Body of pancreas (tissue), 4 donors: ENCODE data around the gene OR10V1. TPM values are rescaled to one million over a fixed set of nuclear protein-coding genes. Genes with fewer than 3 reads are reported as not detected.

Experiments
- ATAC-seq: fragments of 150-250 bp; one replicate; pipeline ENCODE4 v1.9.1; 2016
- DNase-seq, 4 donors: peaks; one replicate each; pipeline ENCODE4 v3.0.0-alpha.2; 2019
- H3K27ac ChIP-seq, 4 donors: fragments of 200-600 bp; sonication (generic); 1 replicate in 3 of 4; 2 replicates in 1 of 4; pipeline versions ENCODE4 v1.5.1 to v1.6.1; 2016 to 2019; ENCODE audit warnings: mild to moderate bottlenecking in 1 of 4, mixed read lengths in 1 of 4, moderate library complexity in 1 of 4
- H3K27me3 ChIP-seq, 2 donors: fragments of 200-600 bp; sonication (generic); one replicate each; pipeline ENCODE4 v1.6.0; 2016; ENCODE audit warnings: mild to moderate bottlenecking in 1 of 2
- H3K36me3 ChIP-seq, 2 donors: fragments of 200-600 bp; sonication (generic); replicated peaks in 1 of 2; 2 replicates each; pipeline ENCODE4 v1.5.1; 2016; ENCODE audit warnings: low read depth in 2 of 2; ENCODE audit not compliant: insufficient read depth in 1 of 2
- H3K4me1 ChIP-seq: fragments of 200-600 bp; sonication (generic); one replicate; pipeline ENCODE4 v1.6.0; 2016
- H3K4me3 ChIP-seq, 2 donors: fragments of 200-600 bp; sonication (generic); 1 replicate in 1 of 2; 2 replicates in 1 of 2; pipeline ENCODE4 v1.5.1; 2016 to 2019
- H3K9me3 ChIP-seq, 3 donors: fragments of 200-600 bp; sonication (generic); 1 replicate in 2 of 3; 2 replicates in 1 of 3; pipeline ENCODE4 v1.5.1; 2016
- CTCF ChIP-seq, 7 experiments: fragments of 450-650 bp in 4 of 7; fragments of 200-600 bp in 3 of 7; sonication (generic) in 3 of 7; IDR thresholded peaks; one replicate each; pipeline ENCODE4 v1.5.1; 2016 to 2019; ENCODE audit warnings: antibody characterized with exemption in 7 of 7
- POLR2A ChIP-seq, 3 donors: fragments of 450-650 bp; IDR thresholded peaks; one replicate each; pipeline ENCODE4 v1.6.1; 2016; ENCODE audit warnings: antibody characterized with exemption in 3 of 3, mild to moderate bottlenecking in 2 of 3
- WGBS, 2 donors: methylation state at CpG; one replicate each; pipeline ENCODE4 v1.1.5; 2017; 5-methylcytosine and 5-hydroxymethylcytosine counted together
- intact Hi-C: fragments of 100-400 bp; cut with DNase I; formaldehyde crosslinking; loops from one replicate; pipeline ENCODE4 v1.15.1; 2023
- total RNA-seq, 2 donors: library from RNA; depleted of rRNA; stranded (reverse); fragments of >200 nt; gene quantifications; one replicate each; pipeline ENCODE4 v1.1.0, GENCODE V29; 2016

Gene OR10V1
- total RNA-seq, 2 donors from 2014 or later, result not detected

GRCh38 chr11:59678813-59679165, 34.9 kb downstream of the OR10V1 start:
- no peak overlapping the region for H3K27ac ChIP-seq
- ATAC-seq, result no peak
- TF ChIP-seq CTCF (IDR thresholded peaks at IDR 0.05), result no peak
- no peak for TF ChIP-seq POLR2A (IDR thresholded peaks at IDR 0.05)
- DNase-seq, result no peak
- intact Hi-C loops, result loop anchor here (5.0 kb wide), 1 partner anchor 136 kb away; no protein-coding TSS in a partner anchor
- peaks cover 7% of the 10 kb centered on the region for H3K4me1 ChIP-seq
- no peak overlapping the region for H3K4me3 ChIP-seq
- 86 to 91% methylated on average over 3 of the region's 3 CpGs for WGBS, 2 donors
- H3K9me3 ChIP-seq, result no peaks in the 10 kb centered on the region
- no peaks in the 10 kb centered on the region for H3K27me3 ChIP-seq
- H3K36me3 ChIP-seq, result no peaks in the 10 kb centered on the region

DNA sequence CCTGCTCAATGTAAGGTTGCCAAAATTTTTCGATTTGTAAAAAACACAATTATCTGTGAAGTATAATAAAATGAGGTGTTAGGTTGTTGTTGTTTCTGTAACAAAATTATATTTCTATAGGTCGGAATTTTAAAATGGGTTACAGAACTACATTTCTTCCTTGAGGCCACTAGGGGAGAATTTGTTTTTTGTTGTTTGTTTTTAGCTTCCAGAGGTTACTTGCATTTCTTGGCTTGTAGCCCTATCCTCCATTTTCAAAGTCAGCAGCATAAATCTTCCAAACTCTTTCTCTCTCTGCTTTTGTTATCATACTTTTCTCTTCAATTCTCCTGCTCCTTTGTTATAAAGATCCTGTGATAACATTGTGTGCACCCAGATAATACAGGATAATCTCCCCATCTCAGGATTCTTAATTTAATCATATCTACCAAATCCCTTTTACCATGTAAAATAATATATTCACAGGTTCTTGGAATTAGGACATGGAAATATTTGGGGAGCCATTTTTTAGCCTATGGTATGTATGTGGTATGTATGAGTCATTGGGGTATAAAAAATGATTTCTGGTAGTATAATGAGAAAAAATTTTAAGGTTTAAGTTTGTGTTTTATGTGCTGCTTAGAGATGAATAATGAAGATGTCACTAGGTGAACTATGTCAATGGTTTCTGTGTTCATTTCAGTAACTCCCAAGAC, 35.4 kb downstream of the OR10V1 start:
- TF ChIP-seq CTCF (IDR thresholded peaks at IDR 0.05) (no peak), POLR2A (IDR thresholded peaks at IDR 0.05) (no peak)
- DNase-seq, result no peak

DNA sequence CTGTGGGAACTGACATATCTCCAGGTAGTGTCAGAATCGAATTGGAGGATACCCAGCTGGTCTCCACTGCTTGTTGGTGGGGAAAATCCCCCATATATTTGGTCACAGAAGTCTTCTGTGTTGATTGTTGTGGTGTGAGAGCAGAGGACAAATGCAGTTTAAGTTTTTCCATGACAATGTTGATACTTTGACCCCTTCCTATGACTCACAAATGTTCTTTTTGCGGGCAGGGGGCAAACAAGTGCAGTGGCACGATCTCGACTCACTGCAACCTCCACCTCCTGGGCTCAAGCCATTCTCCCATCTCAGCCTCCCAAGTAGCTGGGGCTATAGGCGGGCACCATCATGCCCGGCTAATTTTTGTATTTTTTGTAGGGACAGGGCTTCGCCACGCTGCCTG, 37.4 kb downstream of the OR10V1 start:
- H3K27ac ChIP-seq, result no peak overlapping the region
- DNase-seq (no peak), ATAC-seq (no peak)
- H3K4me1 ChIP-seq, result peaks cover 6% of the 10 kb centered on the region
- intact Hi-C loops, result loop anchor here (5.0 kb wide), 1 partner anchor 134 kb away; no protein-coding TSS in a partner anchor
- no peaks in the 10 kb centered on the region for H3K36me3 ChIP-seq
- WGBS, 2 donors, result 70 to 82% methylated on average over 8 of the region's 8 CpGs
- H3K4me3 ChIP-seq, result no peak overlapping the region
- no peaks in the 10 kb centered on the region for H3K27me3 ChIP-seq
- no peak for TF ChIP-seq CTCF (IDR thresholded peaks at IDR 0.05)
- TF ChIP-seq POLR2A (IDR thresholded peaks at IDR 0.05), result no peak
- no peaks in the 10 kb centered on the region for H3K9me3 ChIP-seq

More for the DNA sequence above, 35.4 kb downstream of the OR10V1 start:
- intact Hi-C loops, result loop anchor here (5.0 kb wide), 1 partner anchor 136 kb away; no protein-coding TSS in a partner anchor
- H3K36me3 ChIP-seq, result no peaks in the 10 kb centered on the region
- H3K4me1 ChIP-seq, result peaks cover 7% of the 10 kb centered on the region
- H3K9me3 ChIP-seq, result no peaks in the 10 kb centered on the region
- 78 to 84% methylated on average over 2 of the region's 2 CpGs for WGBS, 2 donors
- H3K27ac ChIP-seq, result no peak overlapping the region
- no peaks in the 10 kb centered on the region for H3K27me3 ChIP-seq
- no peak for ATAC-seq
- H3K4me3 ChIP-seq, result no peak overlapping the region

- no peak for ATAC-seq
- intact Hi-C loops, result no loop called here
- no peak for TF ChIP-seq CTCF (IDR thresholded peaks at IDR 0.05)
- TF ChIP-seq POLR2A (IDR thresholded peaks at IDR 0.05), result no peak
- Histone ChIP-seq H3K4me1 (peaks cover 10% of the 10 kb centered on the region), H3K4me3 (no peak overlapping the region), H3K9me3 (no peaks in the 10 kb centered on the region), H3K27ac (no peak overlapping the region), H3K36me3 (no peaks in the 10 kb centered on the region), H3K27me3 (no peaks in the 10 kb centered on the region)
- DNase-seq, result no peak
- 17 to 29% methylated on average over 2 of the region's 2 CpGs for WGBS, 2 donors
These were observed 39.4 kb downstream of the OR10V1 start for GRCh38 chr11:59674291-59674690.

GRCh38 chr11:59673291-59673690, 40.4 kb downstream of the OR10V1 start:
- intact Hi-C loops, result no loop called here
- no peak overlapping the region for H3K4me3 ChIP-seq
- H3K27me3 ChIP-seq, result no peaks in the 10 kb centered on the region
- no peak overlapping the region for H3K27ac ChIP-seq
- H3K9me3 ChIP-seq, result no peaks in the 10 kb centered on the region
- 77 to 79% methylated on average over 2 of the region's 2 CpGs for WGBS, 2 donors
- peaks cover 10% of the 10 kb centered on the region for H3K4me1 ChIP-seq
- no peak for ATAC-seq
- DNase-seq, result no peak
- H3K36me3 ChIP-seq, result no peaks in the 10 kb centered on the region
- TF ChIP-seq CTCF (IDR thresholded peaks at IDR 0.05), result no peak
- TF ChIP-seq POLR2A (IDR thresholded peaks at IDR 0.05), result no peak
